PC-9 (cell line): Measurements from ENCODE around the gene ATP11C. TPM values are rescaled to one million over a fixed set of nuclear protein-coding genes. Genes with fewer than 3 reads are reported as not detected.

ENCODE experiments used
- BruUV-seq: library from RNA; stranded (reverse); fragments of 400-500 nt; replicated peaks from 2 replicates; lab custom pipeline; 2021; lab: Mats Ljungman, UMichigan
- CTCF ChIA-PET: fragments of 300-600 bp; sonication (Branson Sonifier 250); formaldehyde crosslinking; loops from one replicate; lab custom pipeline; 2022; ENCODE audit warnings: antibody characterized with exemption; lab: Charles Lee
- POLR2A ChIA-PET: fragments of 300-600 bp; sonication (Branson Sonifier 250); formaldehyde crosslinking; loops from one replicate; lab custom pipeline; 2022; ENCODE audit warnings: antibody characterized with exemption; ENCODE audit not compliant: unreplicated experiment; lab: Charles Lee
- DNase-seq, 2 experiments: peaks; one replicate each; pipeline versions ENCODE4 v3.0.0 to v3.0.0-alpha.2; 2015 to 2022; ENCODE audit warnings: mixed read lengths in 1 of 2
- H2AFZ ChIP-seq: fragments of 200-600 bp; sonication (generic); 2 replicates; pipeline ENCODE4 v1.8.1; 2017; ENCODE audit warnings: antibody characterized with exemption
- H3F3A ChIP-seq: fragments of 200-600 bp; sonication (generic); 2 replicates; pipeline ENCODE4 v1.8.1; 2017; ENCODE audit warnings: antibody characterized with exemption, mild to moderate bottlenecking, low read depth; ENCODE audit not compliant: insufficient read depth
- H3K27ac ChIP-seq: fragments of 200-600 bp; sonication (generic); 2 replicates; pipeline ENCODE4 v1.6.1; 2016; ENCODE audit warnings: mixed run types
- H3K27me3 ChIP-seq: fragments of 200-600 bp; sonication (generic); 2 replicates; pipeline ENCODE4 v1.6.1; 2016; ENCODE audit warnings: low read depth, mixed run types; ENCODE audit not compliant: insufficient read depth
- H3K36me3 ChIP-seq: fragments of 200-600 bp; sonication (generic); 2 replicates; pipeline ENCODE4 v1.6.1; 2016; ENCODE audit warnings: low read depth, mixed run types
- H3K4me1 ChIP-seq: fragments of 200-600 bp; sonication (generic); replicated peaks from 2 replicates; pipeline ENCODE4 v1.6.1; 2016; ENCODE audit warnings: mixed run types; ENCODE audit not compliant: insufficient read depth
- H3K4me2 ChIP-seq: fragments of 200-600 bp; sonication (generic); 2 replicates; pipeline ENCODE4 v1.6.1; 2017; ENCODE audit warnings: mixed run types
- H3K4me3 ChIP-seq: fragments of 200-600 bp; sonication (generic); 2 replicates; pipeline ENCODE4 v1.6.1; 2016; ENCODE audit warnings: mixed run types
- H3K79me2 ChIP-seq: fragments of 200-600 bp; sonication (generic); 2 replicates; pipeline ENCODE4 v1.6.1; 2017; ENCODE audit warnings: low read depth, mixed run types
- H3K9me2 ChIP-seq: fragments of 200-600 bp; sonication (generic); 2 replicates; pipeline ENCODE4 v1.8.1; 2017; ENCODE audit warnings: mild to moderate bottlenecking; ENCODE audit not compliant: insufficient read depth
- H3K9me3 ChIP-seq: fragments of 200-600 bp; sonication (generic); 2 replicates; pipeline ENCODE4 v1.8.1; 2016; ENCODE audit warnings: low read depth; ENCODE audit not compliant: insufficient read depth
- H4K20me1 ChIP-seq: fragments of 200-600 bp; sonication (generic); 2 replicates; pipeline ENCODE4 v1.8.1; 2017; ENCODE audit not compliant: insufficient read depth
- CTCF ChIP-seq: fragments of 200-600 bp; sonication (generic); conservative IDR thresholded peaks from 2 replicates; pipeline ENCODE4 v1.6.1; 2017; ENCODE audit warnings: mixed run types, antibody characterized with exemption, mild to moderate bottlenecking, moderate library complexity
- EZH2 ChIP-seq: fragments of 200-600 bp; sonication (generic); IDR thresholded peaks from 2 replicates; pipeline ENCODE4 v1.8.0; 2017; ENCODE audit warnings: antibody characterized with exemption, low read depth
- intact Hi-C: fragments of 100-400 bp; cut with micrococcal nuclease; formaldehyde crosslinking; loops from one replicate; pipeline ENCODE4 v1.10.0; 2022; ENCODE audit not compliant: unreplicated experiment
- total RNA-seq: library from RNA; stranded (reverse); gene quantifications from 2 replicates; pipeline ENCODE4 v1.2.3, GENCODE V29; 2021

Gene ATP11C
- total RNA-seq, 1 experiment from 2014 or later = 13.0 TPM

DNA sequence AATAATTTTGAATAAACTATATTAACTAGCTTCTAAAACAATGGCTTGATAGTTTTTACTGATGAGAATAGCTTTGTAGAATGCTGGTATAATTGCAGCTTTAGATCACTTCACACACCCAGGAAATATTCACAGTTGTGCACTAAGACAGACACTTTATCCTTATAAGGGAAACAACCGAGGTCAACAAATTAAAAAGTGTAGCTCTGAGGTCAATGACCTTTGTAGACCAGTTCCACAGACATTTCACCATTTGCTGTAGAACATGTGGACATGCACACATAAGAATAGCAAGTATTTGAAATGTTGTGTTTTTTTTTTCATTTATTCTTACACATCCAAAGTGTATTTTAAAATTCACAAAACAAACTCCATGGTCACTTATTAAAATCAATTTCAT is 148.9 kb downstream of the ATP11C start:
- intact Hi-C loops = no loop called here
- POLR2A ChIA-PET = no interaction called here

DNA sequence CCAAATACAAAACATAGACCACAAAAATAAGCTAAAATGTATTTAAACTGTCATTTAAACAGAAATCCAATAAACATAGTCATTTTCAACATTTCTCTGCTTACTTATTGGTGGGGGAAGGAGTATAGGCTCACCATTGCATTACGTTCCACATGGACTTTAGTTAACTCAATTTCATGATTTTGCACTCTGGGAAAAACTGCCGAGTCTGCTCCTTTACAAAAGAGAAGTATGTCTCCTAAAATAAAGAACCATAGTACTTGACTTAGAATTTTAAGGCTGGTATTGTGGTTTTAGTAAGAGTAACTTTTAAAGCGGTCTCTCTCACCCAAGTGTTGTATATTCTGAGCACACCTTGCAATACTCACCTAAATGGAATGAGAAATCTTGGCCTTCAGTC is 149.8 kb downstream of the ATP11C start:
- TF ChIP-seq CTCF (no peak), EZH2 (no peak)
- CTCF ChIA-PET = no interaction called here

More for the DNA sequence above, 148.9 kb downstream of the ATP11C start:
- DNase-seq = no peak
- no peak for TF ChIP-seq EZH2
- TF ChIP-seq CTCF = no peak
- Histone ChIP-seq H3K27me3 (no peaks in the 10 kb centered on the region), H3K9me3 (no peaks in the 10 kb centered on the region), H3K4me2 (no peak overlapping the region), H3K4me1 (no peaks in the 10 kb centered on the region), H3K36me3 (no peaks in the 10 kb centered on the region), H3K4me3 (no peak overlapping the region), H3K9me2 (no peaks in the 10 kb centered on the region), H4K20me1 (no peaks in the 10 kb centered on the region), H2AFZ (no peak overlapping the region), H3F3A (no peaks in the 10 kb centered on the region), H3K79me2 (no peaks in the 10 kb centered on the region), H3K27ac (no peak overlapping the region)
- BruUV-seq = no TSS peak
- CTCF ChIA-PET = no interaction called here

DNA sequence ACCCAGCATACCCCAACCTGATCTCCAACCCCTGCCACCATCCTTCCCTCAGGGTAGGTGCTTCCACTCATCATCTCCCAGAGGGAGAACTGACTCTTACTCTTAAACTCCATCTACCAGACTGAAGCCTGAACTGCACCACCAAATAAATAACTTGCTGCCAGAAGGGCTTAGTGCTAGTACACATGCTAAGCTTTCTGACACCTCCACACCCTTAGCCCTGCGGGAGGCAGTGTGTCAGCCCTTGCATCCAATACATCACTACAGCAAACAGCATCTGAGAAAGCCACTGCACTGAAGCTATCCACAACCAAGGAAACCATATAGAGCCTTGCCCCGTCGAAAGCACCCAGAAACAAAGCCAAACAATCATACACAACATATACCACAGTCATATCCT is 156.3 kb downstream of the ATP11C start:
- CTCF ChIA-PET = no interaction called here
- Histone ChIP-seq H2AFZ (no peak overlapping the region), H3K36me3 (no peaks in the 10 kb centered on the region), H3K27me3 (no peaks in the 10 kb centered on the region), H3K9me3 (no peaks in the 10 kb centered on the region), H3F3A (no peaks in the 10 kb centered on the region), H3K9me2 (no peaks in the 10 kb centered on the region), H3K4me1 (no peaks in the 10 kb centered on the region), H4K20me1 (no peaks in the 10 kb centered on the region), H3K4me3 (no peak overlapping the region), H3K79me2 (no peaks in the 10 kb centered on the region), H3K27ac (no peak overlapping the region), H3K4me2 (no peak overlapping the region)
- no TSS peak for BruUV-seq
- no peak for TF ChIP-seq EZH2
- TF ChIP-seq CTCF = no peak
- intact Hi-C loops = no loop called here
- POLR2A ChIA-PET = no interaction called here
- DNase-seq = no peak

More for the DNA sequence above, 149.8 kb downstream of the ATP11C start:
- no peak overlapping the region for H3K4me3 ChIP-seq
- no peaks in the 10 kb centered on the region for H3K79me2 ChIP-seq
- no peaks in the 10 kb centered on the region for H3K4me1 ChIP-seq
- no peak overlapping the region for H2AFZ ChIP-seq
- no peaks in the 10 kb centered on the region for H3K9me3 ChIP-seq
- intact Hi-C loops = no loop called here
- no peak overlapping the region for H3K27ac ChIP-seq
- BruUV-seq = no TSS peak
- no peaks in the 10 kb centered on the region for H3K9me2 ChIP-seq
- no peak for DNase-seq
- no peaks in the 10 kb centered on the region for H3K27me3 ChIP-seq
- POLR2A ChIA-PET = interaction anchor here (0.6 kb wide), 1 partner anchor 35 kb away, joined by 6 read pairs; no protein-coding TSS in a partner anchor
- H4K20me1 ChIP-seq = no peaks in the 10 kb centered on the region
- no peaks in the 10 kb centered on the region for H3F3A ChIP-seq
- H3K4me2 ChIP-seq = no peak overlapping the region
- no peaks in the 10 kb centered on the region for H3K36me3 ChIP-seq
